PFSK-1 (cell line): ENCODE measurements around the gene TINAG.

Source experiments
- FOXP2 ChIP-seq: optimal IDR thresholded peaks from 2 replicates; pipeline ENCODE3; 2011; ENCODE audit warnings: borderline replicate concordance, control low read depth, inconsistent platforms; ENCODE audit not compliant: insufficient read depth; ENCODE audit errors: extremely low read length, extremely low read depth
- POLR2AphosphoS5 ChIP-seq: IDR thresholded peaks from 2 replicates; pipeline ENCODE4 v1.6.1; 2012; ENCODE audit warnings: low read depth, mild to moderate bottlenecking, control low read depth, low read length, moderate library complexity
- SIN3A ChIP-seq: IDR thresholded peaks from 2 replicates; pipeline ENCODE4 v1.6.1; 2012; ENCODE audit warnings: mild to moderate bottlenecking, low read length, moderate library complexity, borderline replicate concordance; ENCODE audit not compliant: insufficient read depth
- TAF1 ChIP-seq: IDR thresholded peaks from 2 replicates; pipeline ENCODE4 v1.6.1; 2012; ENCODE audit warnings: low read length, control low read depth, borderline replicate concordance; ENCODE audit not compliant: insufficient read depth
- TF ChIP-seq, protein P1 (sequence below), 2 experiments: IDR thresholded peaks; 2 replicates each; pipeline versions ENCODE4 v1.6.1 to v1.8.0; 2011 to 2012; ENCODE audit warnings: low read depth in 2 of 2, low read length in 2 of 2, control low read depth in 1 of 2, inconsistent platforms in 1 of 2, mild to moderate bottlenecking in 1 of 2, moderate library complexity in 1 of 2; ENCODE audit not compliant: insufficient read depth in 1 of 2

TINAG gene

DNA sequence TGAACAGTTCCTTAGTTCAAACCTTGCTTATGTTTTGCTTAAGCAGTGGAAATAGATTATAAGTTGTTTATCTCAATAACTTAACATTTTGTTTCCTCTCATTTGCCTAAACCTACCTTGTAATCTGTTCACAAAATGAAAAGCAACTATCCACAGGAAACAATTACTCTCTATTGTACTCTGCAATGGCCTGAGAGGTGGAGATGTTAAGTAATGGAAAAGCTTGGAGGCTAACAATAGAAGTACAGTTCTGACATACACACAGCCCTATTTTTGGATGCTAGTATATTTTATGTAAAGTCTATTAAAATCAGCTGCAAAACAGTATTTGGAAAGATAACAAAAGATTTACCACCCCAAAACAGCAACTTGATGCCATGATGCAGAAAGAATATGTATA is 82.1 kb downstream of the TINAG start:
- no peak for TF ChIP-seq FOXP2
- no peak for TF ChIP-seq POLR2AphosphoS5
- no peak for TF ChIP-seq SIN3A
- TF ChIP-seq, protein P1, sequence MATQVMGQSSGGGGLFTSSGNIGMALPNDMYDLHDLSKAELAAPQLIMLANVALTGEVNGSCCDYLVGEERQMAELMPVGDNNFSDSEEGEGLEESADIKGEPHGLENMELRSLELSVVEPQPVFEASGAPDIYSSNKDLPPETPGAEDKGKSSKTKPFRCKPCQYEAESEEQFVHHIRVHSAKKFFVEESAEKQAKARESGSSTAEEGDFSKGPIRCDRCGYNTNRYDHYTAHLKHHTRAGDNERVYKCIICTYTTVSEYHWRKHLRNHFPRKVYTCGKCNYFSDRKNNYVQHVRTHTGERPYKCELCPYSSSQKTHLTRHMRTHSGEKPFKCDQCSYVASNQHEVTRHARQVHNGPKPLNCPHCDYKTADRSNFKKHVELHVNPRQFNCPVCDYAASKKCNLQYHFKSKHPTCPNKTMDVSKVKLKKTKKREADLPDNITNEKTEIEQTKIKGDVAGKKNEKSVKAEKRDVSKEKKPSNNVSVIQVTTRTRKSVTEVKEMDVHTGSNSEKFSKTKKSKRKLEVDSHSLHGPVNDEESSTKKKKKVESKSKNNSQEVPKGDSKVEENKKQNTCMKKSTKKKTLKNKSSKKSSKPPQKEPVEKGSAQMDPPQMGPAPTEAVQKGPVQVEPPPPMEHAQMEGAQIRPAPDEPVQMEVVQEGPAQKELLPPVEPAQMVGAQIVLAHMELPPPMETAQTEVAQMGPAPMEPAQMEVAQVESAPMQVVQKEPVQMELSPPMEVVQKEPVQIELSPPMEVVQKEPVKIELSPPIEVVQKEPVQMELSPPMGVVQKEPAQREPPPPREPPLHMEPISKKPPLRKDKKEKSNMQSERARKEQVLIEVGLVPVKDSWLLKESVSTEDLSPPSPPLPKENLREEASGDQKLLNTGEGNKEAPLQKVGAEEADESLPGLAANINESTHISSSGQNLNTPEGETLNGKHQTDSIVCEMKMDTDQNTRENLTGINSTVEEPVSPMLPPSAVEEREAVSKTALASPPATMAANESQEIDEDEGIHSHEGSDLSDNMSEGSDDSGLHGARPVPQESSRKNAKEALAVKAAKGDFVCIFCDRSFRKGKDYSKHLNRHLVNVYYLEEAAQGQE (IDR thresholded peaks at IDR 0.05; ENCODE audit: insufficient read depth in 1 of 2, low read depth in 2 of 2, low read length in 2 of 2): no peak
- no peak for TF ChIP-seq TAF1

DNA sequence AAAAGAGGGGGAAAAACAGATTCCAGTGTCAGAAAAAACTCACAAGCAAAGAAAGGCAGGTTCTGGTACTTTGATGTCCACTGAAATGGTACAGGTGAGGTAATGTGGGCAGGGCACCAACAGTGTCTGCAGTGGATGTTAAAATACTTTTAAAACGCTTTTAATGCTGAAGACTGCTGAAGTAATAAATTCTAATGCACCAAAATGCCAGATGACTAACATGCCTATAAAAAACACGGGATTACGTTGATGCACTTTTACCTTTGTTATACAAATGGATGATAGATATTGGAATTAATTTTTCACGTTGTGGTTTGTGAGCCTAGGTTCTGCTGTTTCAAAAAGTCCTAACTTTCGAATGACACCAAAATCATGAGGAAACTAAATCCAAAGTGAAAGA is 83.3 kb downstream of the TINAG start:
- no peak for TF ChIP-seq FOXP2
- TF ChIP-seq, protein P1 (IDR thresholded peaks at IDR 0.05; ENCODE audit: insufficient read depth in 1 of 2, low read depth in 2 of 2, low read length in 2 of 2): no peak
- no peak for TF ChIP-seq TAF1
- no peak for TF ChIP-seq POLR2AphosphoS5
- TF ChIP-seq SIN3A: no peak

DNA sequence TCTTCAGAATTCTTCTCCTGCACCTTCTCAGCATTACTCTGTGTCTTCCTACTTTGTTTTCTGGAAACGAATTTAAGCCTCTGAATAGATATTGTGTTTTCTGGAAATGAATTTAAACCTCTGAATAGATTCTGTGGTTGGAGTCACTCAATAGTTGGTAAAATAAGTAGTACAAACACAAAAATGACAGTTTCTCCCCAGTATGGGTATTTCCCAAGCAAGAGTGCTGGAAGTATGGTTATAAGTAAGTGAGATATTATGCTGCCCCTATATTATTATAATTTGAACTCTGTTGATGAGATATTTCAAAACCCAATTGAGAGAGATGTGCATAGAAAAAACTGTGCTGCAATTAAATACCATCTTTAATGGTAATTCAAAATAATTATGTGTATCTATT is 94.9 kb downstream of the TINAG start:
- TF ChIP-seq POLR2AphosphoS5 (no peak), SIN3A (no peak), FOXP2 (no peak), TAF1 (no peak)
- TF ChIP-seq, protein P1 (IDR thresholded peaks at IDR 0.05; ENCODE audit: insufficient read depth in 1 of 2, low read depth in 2 of 2, low read length in 2 of 2): no peak

DNA sequence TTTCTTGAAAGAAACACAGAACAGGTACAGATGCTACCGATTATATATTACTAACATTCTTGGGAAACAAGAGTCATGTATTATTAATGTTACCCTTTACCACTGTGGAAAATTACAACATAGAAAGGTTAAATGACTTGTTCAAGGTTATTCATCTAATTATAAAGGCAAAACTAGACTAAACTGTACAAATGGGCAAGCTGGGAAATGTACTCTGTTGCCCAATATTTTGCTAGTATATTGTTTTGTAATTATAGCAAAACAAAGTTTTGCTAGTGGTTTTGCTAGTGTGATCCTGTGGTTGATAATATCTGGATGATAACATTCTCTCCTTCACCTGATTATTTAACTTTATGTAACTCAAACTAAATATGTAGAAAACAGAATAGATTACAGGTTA is 96.5 kb downstream of the TINAG start:
- TF ChIP-seq, protein P1 (IDR thresholded peaks at IDR 0.05; ENCODE audit: insufficient read depth in 1 of 2, low read depth in 2 of 2, low read length in 2 of 2): no peak
- TF ChIP-seq TAF1 (no peak), POLR2AphosphoS5 (no peak), FOXP2 (no peak), SIN3A (no peak)

DNA sequence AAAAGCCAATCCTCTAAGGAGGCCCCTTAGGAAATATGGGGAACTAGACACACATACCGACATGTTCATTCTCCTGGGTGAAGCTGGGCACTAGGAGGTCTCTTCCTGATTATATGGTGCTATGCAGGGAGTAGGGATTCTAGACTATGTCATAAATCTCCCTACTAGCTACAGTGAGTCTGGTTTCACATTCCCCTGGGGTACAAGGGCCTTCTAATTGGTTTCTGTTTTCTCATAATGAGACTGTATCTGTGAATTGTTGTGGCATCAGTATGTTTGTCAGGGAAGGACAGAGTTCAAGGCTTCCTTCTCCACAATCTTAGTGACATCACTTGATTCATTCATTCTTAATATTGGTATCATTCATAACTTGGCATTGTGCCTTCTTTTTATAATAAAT is 103.5 kb downstream of the TINAG start:
- no peak for TF ChIP-seq SIN3A
- no peak for TF ChIP-seq POLR2AphosphoS5
- no peak for TF ChIP-seq FOXP2
- no peak for TF ChIP-seq TAF1
- TF ChIP-seq, protein P1 (IDR thresholded peaks at IDR 0.05; ENCODE audit: insufficient read depth in 1 of 2, low read depth in 2 of 2, low read length in 2 of 2): no peak
